ENCODE results near the gene BICD1. TPM values are rescaled to one million over a fixed set of nuclear protein-coding genes. Genes with fewer than 3 reads are reported as not detected.

BICD1 gene
- total RNA-seq, 1 donor from 2014 or later, result 49.5 TPM

- no peaks in the 10 kb centered on the region for H3K36me3 Mint-ChIP-seq (ENCODE audit: low read depth)
These were observed 292.9 kb downstream of the BICD1 start, which contains the start of gene FGD4 for GRCh38 chr12:32399370-32400113. FGD4 (plus strand) TSS chr12:32399558.

DNA sequence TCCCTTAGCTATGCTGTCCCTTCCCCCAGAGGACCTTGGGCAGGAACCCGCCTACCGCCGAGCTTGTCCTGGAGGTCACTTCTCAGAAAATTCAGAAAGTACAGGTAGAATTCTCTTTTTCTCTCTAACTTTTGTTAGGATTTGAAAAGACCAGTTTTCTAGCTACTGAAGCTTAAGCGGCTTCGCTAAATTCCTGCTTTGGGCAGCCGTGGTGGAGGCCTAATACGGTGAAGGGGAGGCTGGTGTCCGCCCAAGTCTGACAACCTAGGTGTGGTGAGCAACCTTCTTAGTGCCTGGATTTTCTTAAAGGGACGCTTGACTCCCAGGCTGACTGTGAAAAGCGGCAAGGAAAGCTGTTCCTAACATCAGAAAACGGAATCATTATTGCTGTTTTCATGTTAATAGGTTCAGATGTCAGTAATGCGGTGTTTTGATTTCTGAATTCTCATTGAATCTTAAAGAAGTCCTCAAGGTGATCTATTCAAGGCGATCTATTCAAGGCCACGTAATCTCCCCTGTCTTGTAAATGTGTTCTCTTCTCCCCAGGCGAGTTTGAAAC lies 293.5 kb downstream of the BICD1 start:
- no peak overlapping the region for H3K27ac Mint-ChIP-seq (ENCODE audit: unreplicated experiment)
- DNase-seq (ENCODE audit: low read depth, low spot score), result no peak
- TF ChIP-seq CTCF (conservative IDR thresholded peaks at IDR 0.05), result no peak
- peaks cover 14% of the 10 kb centered on the region for H3K4me1 Mint-ChIP-seq
- H3K36me3 Mint-ChIP-seq (ENCODE audit: low read depth), result no peaks in the 10 kb centered on the region
- peak overlapping the region; percentile 81 for H3K4me3 Mint-ChIP-seq
- no peaks in the 10 kb centered on the region for H3K9me3 Mint-ChIP-seq
- H3K27me3 Mint-ChIP-seq (ENCODE audit: low read depth), result peaks cover 63% of the 10 kb centered on the region

More at GRCh38 chr12:32399370-32400113, 292.9 kb downstream of the BICD1 start, which contains the start of gene FGD4:
- peak; percentile 69 for TF ChIP-seq CTCF (conservative IDR thresholded peaks at IDR 0.05)
- peak; percentile 76 for DNase-seq (ENCODE audit: low read depth, low spot score)
- Mint-ChIP-seq H3K9me3 (no peaks in the 10 kb centered on the region), H3K27me3 (ENCODE audit: low read depth) (peaks cover 63% of the 10 kb centered on the region), H3K4me3 (peak within 1 kb of the TSS; percentile 90), H3K27ac (ENCODE audit: unreplicated experiment) (no peak within 1 kb of the TSS), H3K4me1 (peaks cover 14% of the 10 kb centered on the region)

DNA sequence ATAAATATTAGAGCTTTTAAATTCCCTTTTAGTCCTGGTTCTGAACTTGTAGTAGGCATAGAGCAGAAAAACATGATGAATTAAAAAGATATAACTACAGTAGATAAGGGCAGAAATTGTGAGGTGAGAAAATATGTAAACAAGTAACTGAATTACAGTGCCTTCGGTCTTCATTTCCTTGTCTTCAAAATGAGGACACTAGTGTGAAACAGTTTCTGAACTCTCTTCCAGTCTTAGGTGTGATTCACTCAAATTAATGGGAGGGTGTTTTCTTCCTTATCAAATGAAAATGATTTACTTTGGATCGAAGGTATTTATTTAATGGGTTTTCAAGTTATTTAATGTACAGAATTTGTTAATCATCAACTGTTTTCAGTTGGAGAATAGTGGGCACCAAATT lies 294.2 kb downstream of the BICD1 start:
- peaks cover 63% of the 10 kb centered on the region for H3K27me3 Mint-ChIP-seq (ENCODE audit: low read depth)
- no peak for DNase-seq (ENCODE audit: low read depth, low spot score)
- H3K4me3 Mint-ChIP-seq, result peak overlapping the region; percentile 81
- H3K36me3 Mint-ChIP-seq (ENCODE audit: low read depth), result no peaks in the 10 kb centered on the region
- H3K4me1 Mint-ChIP-seq, result peaks cover 14% of the 10 kb centered on the region
- no peaks in the 10 kb centered on the region for H3K9me3 Mint-ChIP-seq
- TF ChIP-seq CTCF (conservative IDR thresholded peaks at IDR 0.05), result no peak
- no peak overlapping the region for H3K27ac Mint-ChIP-seq (ENCODE audit: unreplicated experiment)

- Mint-ChIP-seq H3K27me3 (ENCODE audit: low read depth) (peaks cover 60% of the 10 kb centered on the region), H3K4me1 (peaks cover 14% of the 10 kb centered on the region), H3K4me3 (no peak overlapping the region), H3K27ac (ENCODE audit: unreplicated experiment) (no peak overlapping the region), H3K36me3 (ENCODE audit: low read depth) (no peaks in the 10 kb centered on the region), H3K9me3 (no peaks in the 10 kb centered on the region)
- no peak for DNase-seq (ENCODE audit: low read depth, low spot score)
- peak; percentile 31 for TF ChIP-seq CTCF (conservative IDR thresholded peaks at IDR 0.05)
These were observed 295.5 kb downstream of the BICD1 start for GRCh38 chr12:32402170-32402569.

- Mint-ChIP-seq H3K4me3 (peak overlapping the region; percentile 60), H3K36me3 (ENCODE audit: low read depth) (no peaks in the 10 kb centered on the region), H3K27ac (ENCODE audit: unreplicated experiment) (no peak overlapping the region), H3K9me3 (no peaks in the 10 kb centered on the region), H3K4me1 (peaks cover 14% of the 10 kb centered on the region), H3K27me3 (ENCODE audit: low read depth) (peaks cover 56% of the 10 kb centered on the region)
- no peak for TF ChIP-seq CTCF (conservative IDR thresholded peaks at IDR 0.05)
- no peak for DNase-seq (ENCODE audit: low read depth, low spot score)
These were observed 296.3 kb downstream of the BICD1 start for GRCh38 chr12:32402946-32403345.
